A549 treated with Hydrocortisone at 1 μM for 4 hours (cell line): ENCODE measurements around the gene GJA9. TPM values are rescaled to one million over a fixed set of nuclear protein-coding genes. Genes with fewer than 3 reads are reported as not detected.

Source experiments
- total RNA-seq: library from RNA; stranded (reverse); fragments of 200-300 nt; extraction: Qiagen RNA extraction; gene quantifications from 5 replicates; pipeline ENCODE4 v1.2.3, GENCODE V29; 2022

Gene GJA9
- total RNA-seq: 0.07 TPM in 1 of 5 replicates, not detected in the others

GRCh38 chr1:38881487-38881886 lies at the start of gene GJA9:
TSS of gene GJA9 (minus strand) at chr1:38881587. CDS start at chr1:38876098, 5,489 bp downstream.

GRCh38 chr1:38873027-38873969 lies 8.1 kb downstream of the GJA9 start, which contains the start of gene MYCBP:
TSS of gene MYCBP (minus strand) at chr1:38873348. CDS start at chr1:38873305, 43 bp downstream.

GRCh38 chr1:38859561-38860453 lies 21.6 kb downstream of the GJA9 start, which contains the start of gene RRAGC:
TSS of gene RRAGC (minus strand) at chr1:38859772. CDS start at chr1:38859646, 126 bp downstream.

Other genes starting within 250 kb of the GJA9 start
- 30.2 to 36.2 TPM (median 31.1 TPM) in 5 replicates for gene RRAGC, start 21.8 kb downstream of the GJA9 start, total RNA-seq
- 18.6 to 25.9 TPM (median 20.1 TPM) in 5 replicates for gene MYCBP, start 8.2 kb downstream of the GJA9 start, total RNA-seq
- gene RHBDL2, start 60.2 kb upstream of the GJA9 start, total RNA-seq: 1.7 to 2.3 TPM (median 2.1 TPM) in 5 replicates
- 38.8 to 45.9 TPM (median 44.8 TPM) in 5 replicates for gene AKIRIN1, start 109.7 kb upstream of the GJA9 start, total RNA-seq
- gene NDUFS5, start 144.8 kb upstream of the GJA9 start, total RNA-seq: 411 to 462 TPM (median 440 TPM) in 5 replicates